ENCODE results near the gene PTPN23.
"Not testable (repeated sequence)": the region's sequence is repeated elsewhere in the genome, so short reads cannot be mapped to it uniquely, and the experiment has no call there.

Gene PTPN23

GRCh38 chr3:47380601-47381316, at the start of gene PTPN23:
TSS of gene PTPN23 (plus strand) at chr3:47381021. CDS start at chr3:47381097, 76 bp downstream.
- DNase-seq = peak; percentile 93

- no peak for DNase-seq
Measured at GRCh38 chr3:47333907-47334306, 46.9 kb upstream of the PTPN23 start.

GRCh38 chr3:47337656-47338055, 43.2 kb upstream of the PTPN23 start:
- no peak for DNase-seq

GRCh38 chr3:47339951-47340350, 40.9 kb upstream of the PTPN23 start:
- DNase-seq = no peak

- no peak for DNase-seq
Measured at GRCh38 chr3:47340866-47341265, 40.0 kb upstream of the PTPN23 start.

- DNase-seq = no peak
Measured at GRCh38 chr3:47342151-47342550, 38.7 kb upstream of the PTPN23 start.

- DNase-seq = no peak
Measured at GRCh38 chr3:47342812-47343211, 38.0 kb upstream of the PTPN23 start.

- DNase-seq = no peak
Measured at GRCh38 chr3:47343471-47343971, 37.3 kb upstream of the PTPN23 start.

- no peak for DNase-seq
Measured at GRCh38 chr3:47344971-47345370, 35.9 kb upstream of the PTPN23 start.

- DNase-seq = no peak
Measured at GRCh38 chr3:47347217-47347801, 33.5 kb upstream of the PTPN23 start.

GRCh38 chr3:47348411-47349154, 32.2 kb upstream of the PTPN23 start:
- no peak for DNase-seq

- DNase-seq = no peak
Measured at GRCh38 chr3:47355010-47355409, 25.8 kb upstream of the PTPN23 start.

- no peak for DNase-seq
Measured at GRCh38 chr3:47356201-47356600, 24.6 kb upstream of the PTPN23 start.

GRCh38 chr3:47359323-47359722, 21.5 kb upstream of the PTPN23 start:
- no peak for DNase-seq

GRCh38 chr3:47360110-47360517, 20.7 kb upstream of the PTPN23 start:
- not testable (repeated sequence) for DNase-seq

- no peak for DNase-seq
Measured at GRCh38 chr3:47362701-47363100, 18.1 kb upstream of the PTPN23 start.

- no peak for DNase-seq
Measured at GRCh38 chr3:47365213-47366153, 15.3 kb upstream of the PTPN23 start.

GRCh38 chr3:47366833-47367232, 14.0 kb upstream of the PTPN23 start:
- DNase-seq = no peak

GRCh38 chr3:47367631-47368030, 13.2 kb upstream of the PTPN23 start:
- no peak for DNase-seq

GRCh38 chr3:47370020-47370419, 10.8 kb upstream of the PTPN23 start:
- not testable (repeated sequence) for DNase-seq

- DNase-seq = no peak
Measured at GRCh38 chr3:47370887-47371697, 9.7 kb upstream of the PTPN23 start.

GRCh38 chr3:47374587-47374986, 6.2 kb upstream of the PTPN23 start:
- no peak for DNase-seq

Data from COR-L47 (cell line).